Measurements from ENCODE around the gene SATB2.

SATB2 gene

GRCh38 chr2:199465988-199466691 lies 8.4 kb upstream of the SATB2 start:
- no peak for DNase-seq

DNA sequence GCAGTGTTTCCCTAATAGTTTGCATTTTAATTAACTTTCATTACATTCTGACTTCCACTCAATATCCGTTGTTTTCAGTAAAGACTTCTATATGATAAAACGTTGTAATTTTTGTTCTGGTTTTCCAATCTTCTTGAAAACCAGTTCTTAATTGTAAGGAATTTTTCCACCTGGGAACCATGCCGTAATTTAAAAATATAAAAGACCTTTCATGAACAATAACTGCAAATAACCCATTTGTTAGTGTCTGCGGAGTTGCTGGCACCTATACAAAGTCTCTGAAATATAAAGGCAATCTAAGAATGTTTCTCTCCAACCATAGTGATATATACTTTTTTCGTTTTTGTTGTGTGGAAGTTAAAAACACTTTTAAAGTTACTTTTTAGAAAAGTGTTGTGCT lies 7.7 kb upstream of the SATB2 start:
- DNase-seq, result no peak

GRCh38 chr2:199464606-199465352 lies 7.0 kb upstream of the SATB2 start:
- no peak for DNase-seq

DNA sequence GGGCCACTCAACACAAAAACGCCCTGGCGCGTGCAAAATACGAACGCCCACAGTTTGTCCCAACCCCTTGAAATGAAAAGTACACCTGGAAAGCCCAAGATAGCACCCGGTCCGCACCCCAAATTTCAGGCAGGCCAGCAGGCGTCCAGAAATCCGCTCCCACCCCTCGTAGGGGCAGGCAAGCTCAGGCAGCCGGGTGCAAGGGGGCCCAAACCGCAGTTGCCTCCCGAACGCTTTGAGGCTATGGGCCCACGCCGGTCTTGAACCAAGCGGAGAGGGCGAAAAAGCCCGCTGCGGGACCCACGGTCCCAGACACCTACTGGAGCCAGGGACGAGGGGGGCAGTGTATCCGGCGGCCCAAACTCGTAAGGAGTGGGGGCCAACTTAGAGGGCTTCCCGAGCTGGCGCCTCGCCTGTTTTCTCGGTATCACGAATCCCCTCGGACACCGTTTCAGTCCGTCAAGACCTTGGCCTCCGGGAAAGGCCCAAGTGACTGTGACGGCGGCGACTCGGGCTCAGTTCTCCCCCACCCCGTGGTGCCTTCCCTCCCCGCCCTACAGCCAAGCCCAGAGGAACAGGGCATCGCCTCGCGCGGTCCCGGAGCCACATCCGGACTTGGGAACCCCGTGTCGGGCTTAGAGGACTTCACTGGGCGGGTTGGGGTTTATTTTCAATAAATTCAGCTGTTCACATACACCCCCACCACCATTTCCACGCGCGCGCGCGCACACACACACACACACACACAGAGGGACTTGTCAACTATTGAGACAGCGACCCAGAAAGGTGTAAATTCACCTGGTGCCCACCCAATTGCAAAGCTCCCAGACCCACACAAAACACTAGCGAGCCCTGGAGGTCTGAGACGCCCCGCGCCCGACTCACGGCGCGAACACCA lies 6.2 kb upstream of the SATB2 start:
- DNase-seq, result no peak

- peak; percentile 66 for DNase-seq
Measured at GRCh38 chr2:199462956-199463692, 5.4 kb upstream of the SATB2 start.

DNA sequence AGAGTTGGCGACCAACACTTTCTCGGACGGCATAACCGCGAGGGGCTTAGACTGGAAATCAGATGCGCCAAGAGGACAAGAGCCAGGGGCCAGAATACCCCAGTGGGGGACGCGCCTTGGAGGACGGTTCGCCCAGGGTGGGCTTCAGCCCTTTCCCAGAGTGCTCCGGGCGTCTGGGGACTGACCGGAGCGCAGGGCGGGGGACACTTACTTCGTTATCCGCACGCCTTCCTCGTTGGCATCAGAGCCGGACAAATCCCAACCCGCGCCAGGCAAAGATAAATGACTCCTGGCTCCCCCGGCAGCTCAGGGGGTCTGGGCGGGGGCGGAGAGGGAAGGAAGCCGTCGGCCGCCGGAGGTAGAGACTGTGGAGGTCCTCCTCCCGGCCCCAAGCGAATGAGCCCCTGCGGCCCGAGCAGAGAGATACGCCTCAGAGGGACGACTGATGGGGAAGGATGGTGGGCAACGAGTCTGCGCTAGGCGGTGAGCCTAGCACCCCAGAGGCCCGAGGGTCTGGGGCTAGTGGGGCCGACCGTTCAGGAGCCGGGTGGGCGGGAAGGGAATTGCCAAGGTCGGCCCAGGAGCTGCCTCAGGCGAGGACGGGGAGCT lies 4.7 kb upstream of the SATB2 start:
- DNase-seq, result no peak

DNA sequence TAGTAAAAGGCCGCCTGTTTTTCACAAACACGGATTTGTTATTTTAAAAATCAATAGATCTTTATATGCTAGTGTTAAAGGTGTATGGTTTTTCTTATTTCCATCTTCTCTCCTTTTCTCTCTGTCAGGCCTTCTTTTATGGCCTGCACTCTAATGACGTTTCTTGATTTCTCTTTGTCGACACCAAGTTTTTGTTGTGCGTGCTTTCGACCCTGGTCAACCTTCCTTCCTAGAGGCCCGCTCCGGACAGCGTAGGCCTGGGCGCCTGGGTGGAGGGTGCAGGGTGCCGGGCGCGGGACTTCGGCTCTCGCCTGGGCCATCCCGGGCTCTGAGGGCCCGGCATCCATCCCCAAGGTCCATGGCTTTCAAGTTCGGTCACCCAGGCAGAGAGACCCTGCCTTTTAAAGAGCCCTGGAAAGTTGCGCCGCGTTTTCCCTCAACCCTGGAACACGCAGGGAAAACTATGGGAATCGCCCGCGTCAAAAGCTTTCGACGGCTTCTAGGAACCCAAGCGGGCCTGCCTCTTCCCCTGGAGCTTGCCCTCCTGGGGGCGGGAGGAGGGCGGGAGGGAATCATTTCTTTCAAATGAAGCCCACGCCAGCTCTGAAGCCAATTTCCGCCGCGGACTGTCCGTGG lies 4.1 kb upstream of the SATB2 start:
- DNase-seq, result no peak

DNA sequence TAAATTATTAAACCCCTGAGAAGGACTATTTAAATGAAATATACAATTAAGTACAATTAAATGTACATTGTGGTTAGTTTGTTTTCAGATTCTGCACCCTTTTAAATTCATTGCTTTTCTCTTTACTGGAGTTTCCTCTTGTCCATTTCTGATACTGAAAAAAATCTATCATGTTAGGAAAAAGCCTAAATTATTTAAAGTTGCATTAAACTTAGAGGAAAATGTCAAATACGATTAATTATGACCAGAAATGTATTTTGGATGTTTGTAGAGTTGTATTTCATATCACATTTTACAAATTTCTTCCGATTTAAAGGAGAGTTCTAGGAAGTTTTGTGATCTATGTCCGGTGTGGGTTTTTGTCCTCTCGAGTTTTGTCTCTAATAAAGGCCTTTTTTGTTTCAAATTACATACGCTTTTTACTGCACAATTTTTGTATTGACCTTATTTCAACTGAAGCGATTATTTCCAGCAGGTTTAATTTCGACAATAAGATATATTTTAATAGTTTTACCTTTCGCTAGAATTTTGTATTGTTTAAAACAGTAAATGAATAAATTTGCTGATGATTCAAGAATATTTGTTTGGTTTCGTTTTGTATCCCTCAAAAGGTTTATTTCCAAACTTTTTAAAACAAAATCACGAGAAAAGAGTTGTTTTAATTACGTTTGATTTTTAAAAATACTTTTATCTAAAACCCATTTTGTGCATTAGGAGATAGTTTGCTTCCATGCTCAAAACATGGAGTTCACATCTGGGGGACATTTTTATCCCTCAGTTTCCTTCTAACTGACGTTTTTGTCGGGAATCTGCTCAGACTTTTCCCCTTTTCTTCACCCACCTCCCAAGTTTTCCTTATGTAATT lies 3.3 kb upstream of the SATB2 start:
- no peak for DNase-seq

GRCh38 chr2:199460101-199460671 lies 2.4 kb upstream of the SATB2 start:
- no peak for DNase-seq

DNA sequence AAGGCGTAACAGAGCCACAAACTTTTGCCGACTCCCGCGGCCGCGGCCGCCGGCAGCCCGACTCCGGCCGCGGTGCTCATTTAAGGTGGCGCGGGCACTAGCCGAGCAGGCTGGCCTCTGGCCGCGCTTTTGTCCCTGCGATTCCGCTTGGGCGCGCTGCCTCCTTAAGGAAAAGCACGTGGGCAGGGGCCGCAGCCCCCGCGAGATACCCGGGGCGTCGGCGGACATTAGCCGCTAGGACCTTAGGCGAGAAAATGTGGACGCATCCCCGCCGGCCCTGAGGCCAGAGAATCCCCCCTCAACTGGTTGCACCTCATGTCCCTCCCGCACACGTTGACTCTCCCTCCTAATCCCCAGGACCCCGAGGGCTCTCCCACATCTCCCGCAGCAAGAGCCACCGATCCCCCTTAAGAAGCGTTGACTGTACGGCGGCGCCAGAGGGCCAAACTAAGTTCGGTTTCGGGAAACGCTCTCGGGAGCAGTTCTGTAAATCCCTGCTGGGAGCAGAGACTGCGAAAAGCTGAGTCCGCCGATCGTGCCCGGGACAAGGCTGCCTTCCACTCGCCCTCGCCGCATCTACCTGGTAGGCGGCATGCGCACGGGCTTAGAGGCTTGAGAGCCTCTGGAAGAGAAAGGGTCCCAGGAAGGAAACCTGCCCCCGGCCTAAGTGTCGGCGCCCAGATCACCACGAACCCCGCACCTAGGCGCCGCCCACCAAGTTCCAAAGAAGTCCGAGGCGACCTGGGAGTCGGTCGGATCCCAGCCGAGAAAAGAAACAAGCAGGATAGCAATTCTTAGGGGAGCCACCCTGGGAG lies 1.8 kb upstream of the SATB2 start:
- DNase-seq, result peak; percentile 71

- DNase-seq, result no peak
Measured at GRCh38 chr2:199458806-199459285, 1.1 kb upstream of the SATB2 start.

GRCh38 chr2:199458009-199458805 lies 468 bp upstream of the SATB2 start:
- peak; percentile 27 for DNase-seq

- DNase-seq, result no peak
Measured at GRCh38 chr2:199456383-199457146, 1.2 kb downstream of the SATB2 start.

DNA sequence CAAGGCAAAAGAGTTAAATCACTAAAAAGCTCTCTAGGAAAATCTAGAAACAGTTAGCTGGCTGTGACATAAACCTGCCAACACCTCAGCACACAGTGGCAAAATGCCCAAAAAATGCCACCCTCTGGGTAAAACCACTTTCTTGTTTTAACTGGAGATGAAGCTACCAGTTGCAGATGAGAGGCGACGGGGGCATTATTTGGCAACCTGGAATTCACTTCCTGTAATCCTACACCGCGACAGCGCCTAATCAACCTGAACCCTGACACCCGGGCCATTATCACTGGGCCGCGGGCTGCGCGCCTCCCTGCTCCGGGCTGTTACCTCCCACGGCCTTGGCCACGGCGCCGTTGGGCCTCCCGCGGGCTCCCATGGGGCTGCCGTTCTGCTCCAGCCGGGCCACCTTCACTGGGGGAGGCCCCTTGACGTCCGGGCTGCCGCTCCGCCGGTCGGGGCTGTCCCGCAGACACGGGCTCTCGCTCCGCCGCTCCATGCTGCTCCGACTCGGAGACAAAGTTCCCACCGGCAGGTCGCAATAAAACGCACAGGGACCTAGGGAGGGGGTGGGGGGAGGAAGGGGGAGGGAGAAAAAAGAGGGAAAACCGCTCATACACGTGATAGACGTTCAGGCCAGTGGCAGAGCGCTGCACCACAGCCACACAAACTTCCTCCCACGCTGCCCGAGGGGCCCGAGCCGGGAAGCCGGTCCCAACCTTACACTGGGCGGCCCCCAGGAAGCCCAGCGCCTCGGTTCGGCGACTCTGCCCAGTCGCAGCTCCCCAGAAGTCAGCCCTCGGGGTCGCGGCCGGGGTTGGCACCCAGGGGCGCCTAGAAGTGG lies 2.0 kb downstream of the SATB2 start:
- no peak for DNase-seq

GRCh38 chr2:199455210-199455544 lies 2.6 kb downstream of the SATB2 start:
- DNase-seq, result no peak

DNA sequence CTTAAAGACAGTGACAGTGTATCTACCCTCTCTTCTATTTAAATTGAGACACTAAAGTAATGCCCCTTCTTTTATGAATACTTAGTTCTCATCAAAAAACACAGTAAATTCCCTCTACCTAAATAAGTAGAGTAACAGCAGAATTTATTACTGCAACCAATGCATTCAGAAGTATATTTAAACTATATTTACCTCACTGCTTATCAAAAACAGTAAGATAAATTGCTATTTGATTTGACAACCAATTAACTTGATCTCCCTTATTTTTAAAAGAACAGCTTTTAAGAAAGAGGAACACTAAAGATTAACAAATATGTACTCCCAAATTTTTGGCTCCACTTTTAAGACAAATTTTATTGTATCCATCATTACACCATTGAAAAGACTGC lies 4.8 kb downstream of the SATB2 start:
- DNase-seq, result no peak
